ENCODE data around the gene RRP36. TPM values are rescaled to one million over a fixed set of nuclear protein-coding genes. Genes with fewer than 3 reads are reported as not detected.

The RRP36 gene
- total and polyA plus RNA-seq, 11 donors = 18.7 to 53.4 (median 32.3) TPM

DNA sequence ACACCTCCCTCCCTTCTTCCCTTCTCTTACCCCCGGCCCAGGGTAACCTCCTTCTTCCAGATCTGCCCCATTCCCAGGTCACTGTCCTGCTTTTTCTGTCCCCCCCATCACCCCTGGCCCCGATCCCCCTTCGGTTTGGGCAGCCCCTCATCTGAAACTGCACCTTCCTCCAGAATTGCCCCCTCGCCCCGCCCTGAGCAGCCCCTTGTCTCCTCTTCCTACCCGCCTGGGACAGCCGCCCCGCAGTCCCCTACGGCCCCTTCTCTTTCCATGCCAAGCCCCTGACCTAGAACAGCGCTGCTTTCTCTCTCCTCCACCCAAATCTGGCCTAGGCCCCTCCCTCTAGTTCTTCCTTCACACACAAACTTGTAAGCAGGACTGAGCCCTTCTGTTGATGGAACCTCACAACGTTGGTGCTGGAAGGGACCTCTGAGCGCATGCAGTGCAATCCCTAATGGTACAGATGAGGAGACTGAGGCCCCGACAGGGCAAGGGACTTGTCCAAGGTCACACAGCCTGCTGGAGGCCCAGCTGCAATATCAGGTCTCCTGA lies 36.4 kb upstream of the RRP36 start:
- intact Hi-C loops (cut with DNase I) = loop anchor here in 4 of 10 donors (2.0 to 10.0 kb wide), 5 partner anchors 56 to 203 kb away; partner anchors contain the start of genes CNPY3 (in 2 of the 4), BICRAL (in 1 of the 4), KLC4 (in 1 of the 4) and MRPL2 (in 1 of the 4)

DNA sequence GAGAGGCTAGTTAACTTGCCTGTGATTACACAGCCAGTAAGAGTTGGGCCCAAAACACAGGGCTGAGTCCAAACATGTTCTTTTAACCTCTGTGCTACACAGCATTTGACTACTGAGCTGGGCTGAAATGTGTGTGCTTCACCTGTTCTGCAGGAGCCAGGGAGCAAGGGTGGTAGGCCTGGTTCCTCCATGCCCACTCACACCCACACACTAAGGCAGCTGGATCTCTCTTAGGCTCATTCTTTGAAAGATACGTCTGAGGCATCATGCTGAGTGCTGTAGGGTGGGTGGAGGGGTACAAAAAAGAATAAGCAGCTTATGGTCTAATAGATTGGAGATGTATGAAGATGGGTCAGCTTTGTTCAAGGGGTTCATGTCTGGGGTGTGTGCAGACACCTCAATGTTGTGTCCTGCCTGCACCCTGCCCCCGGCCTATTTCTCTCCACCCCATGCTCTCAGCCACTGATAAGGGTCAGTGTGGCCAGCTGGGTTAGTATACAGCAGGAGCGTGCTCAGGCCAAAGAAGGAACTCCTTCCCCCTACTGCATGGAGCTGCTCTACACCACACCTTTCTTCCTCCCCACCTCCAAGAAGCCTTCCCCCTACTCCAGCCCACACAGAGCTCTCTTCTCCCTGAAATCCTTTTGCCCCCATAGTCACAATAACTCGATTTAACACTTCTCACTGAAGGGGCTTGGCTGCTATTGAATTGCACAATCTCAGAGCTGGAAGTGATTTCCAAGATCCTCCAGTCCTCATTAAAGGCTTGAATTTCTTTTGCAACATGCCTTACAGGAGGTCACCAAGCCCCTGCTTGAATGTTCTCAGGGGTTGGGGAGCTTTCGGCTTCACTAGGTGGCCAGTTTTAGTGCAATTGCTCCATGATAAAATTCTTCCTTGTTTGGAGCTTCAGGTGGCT lies 33.6 kb upstream of the RRP36 start:
- WGBS, 4 donors = 64 to 83% (median 70%) methylated on average over 5 of the region's 5 CpGs
- Histone ChIP-seq H3K27ac (no peak overlapping the region), H3K4me3 (no peak overlapping the region), H3K36me3 (peaks cover 0 to 38% (median 29%) of the 10 kb centered on the region in 9 donors), H3K9me3 (no peaks in the 10 kb centered on the region), H3K27me3 (no peaks in the 10 kb centered on the region), H3K4me1 (peaks cover 3 to 51% (median 38%) of the 10 kb centered on the region in 12 donors)
- no peak for TF ChIP-seq POLR2A (IDR thresholded peaks at IDR 0.05)
- TF ChIP-seq, protein P1, sequence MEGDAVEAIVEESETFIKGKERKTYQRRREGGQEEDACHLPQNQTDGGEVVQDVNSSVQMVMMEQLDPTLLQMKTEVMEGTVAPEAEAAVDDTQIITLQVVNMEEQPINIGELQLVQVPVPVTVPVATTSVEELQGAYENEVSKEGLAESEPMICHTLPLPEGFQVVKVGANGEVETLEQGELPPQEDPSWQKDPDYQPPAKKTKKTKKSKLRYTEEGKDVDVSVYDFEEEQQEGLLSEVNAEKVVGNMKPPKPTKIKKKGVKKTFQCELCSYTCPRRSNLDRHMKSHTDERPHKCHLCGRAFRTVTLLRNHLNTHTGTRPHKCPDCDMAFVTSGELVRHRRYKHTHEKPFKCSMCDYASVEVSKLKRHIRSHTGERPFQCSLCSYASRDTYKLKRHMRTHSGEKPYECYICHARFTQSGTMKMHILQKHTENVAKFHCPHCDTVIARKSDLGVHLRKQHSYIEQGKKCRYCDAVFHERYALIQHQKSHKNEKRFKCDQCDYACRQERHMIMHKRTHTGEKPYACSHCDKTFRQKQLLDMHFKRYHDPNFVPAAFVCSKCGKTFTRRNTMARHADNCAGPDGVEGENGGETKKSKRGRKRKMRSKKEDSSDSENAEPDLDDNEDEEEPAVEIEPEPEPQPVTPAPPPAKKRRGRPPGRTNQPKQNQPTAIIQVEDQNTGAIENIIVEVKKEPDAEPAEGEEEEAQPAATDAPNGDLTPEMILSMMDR (IDR thresholded peaks at IDR 0.05) = no peak
- ATAC-seq (no peak), DNase-seq (peak in 1 of 5 donors; percentile 16)
- intact Hi-C loops (cut with DNase I) = loop anchor here in 1 of 10 donors (10.0 kb wide), 1 partner anchor 83 kb away; no protein-coding TSS in a partner anchor

More for the DNA sequence above, 36.4 kb upstream of the RRP36 start:
- Histone ChIP-seq H3K27ac (peak overlapping the region in 11 of 12 donors; percentile 69 to 93 (median 91)), H3K4me3 (peak overlapping the region; percentile 74 to 97 (median 86)), H3K4me1 (peaks cover 3 to 54% (median 40%) of the 10 kb centered on the region in 12 donors), H3K27me3 (no peaks in the 10 kb centered on the region), H3K36me3 (peaks cover 0 to 19% (median 11%) of the 10 kb centered on the region in 9 donors), H3K9me3 (no peaks in the 10 kb centered on the region)
- peak in 1 of 4 donors; percentile 6 for ATAC-seq
- peak in 2 of 5 donors; percentile 24 to 30 for DNase-seq
- 12 to 16% (median 14%) methylated on average over 13 of the region's 13 CpGs for WGBS, 4 donors
- TF ChIP-seq, protein P1 (IDR thresholded peaks at IDR 0.05) = no peak
- TF ChIP-seq POLR2A (IDR thresholded peaks at IDR 0.05) = no peak

DNA sequence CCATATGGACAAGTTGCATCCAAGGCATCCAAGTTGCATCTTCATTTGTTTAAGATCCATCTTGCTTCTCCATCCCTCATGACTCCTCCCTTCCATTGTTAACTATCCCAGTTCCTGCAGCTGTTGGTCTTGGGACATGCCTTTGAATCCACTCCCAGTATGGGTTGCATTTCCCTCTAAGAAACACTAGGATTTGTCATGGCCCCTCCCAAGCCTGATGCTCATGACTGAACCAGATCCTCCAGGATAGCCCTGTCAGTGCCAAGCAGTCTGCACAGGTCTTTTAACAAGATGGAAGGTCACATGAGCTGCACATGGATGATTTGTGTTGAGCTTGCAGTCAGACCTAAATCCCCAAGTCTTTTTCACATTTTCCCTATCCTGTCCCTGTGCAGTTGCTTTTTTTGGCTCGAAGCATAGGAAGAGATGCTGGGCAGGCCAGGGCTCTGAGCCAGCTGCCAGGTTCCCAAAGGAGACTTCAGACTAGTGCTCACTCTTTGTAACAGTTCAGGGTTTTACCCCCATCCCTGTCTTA lies 32.9 kb upstream of the RRP36 start:
- ATAC-seq (no peak), DNase-seq (peak in 1 of 5 donors; percentile 17)
- Histone ChIP-seq H3K36me3 (peaks cover 0 to 42% (median 29%) of the 10 kb centered on the region in 9 donors), H3K4me1 (peaks cover 3 to 47% (median 37%) of the 10 kb centered on the region in 12 donors), H3K27me3 (no peaks in the 10 kb centered on the region), H3K9me3 (no peaks in the 10 kb centered on the region), H3K27ac (no peak overlapping the region), H3K4me3 (no peak overlapping the region)
- TF ChIP-seq, protein P1 (IDR thresholded peaks at IDR 0.05) = no peak
- TF ChIP-seq POLR2A (IDR thresholded peaks at IDR 0.05) = no peak
- intact Hi-C loops (cut with DNase I) = loop anchor here in 1 of 10 donors (10.0 kb wide), 1 partner anchor 84 kb away; no protein-coding TSS in a partner anchor
- WGBS, 4 donors = 7 to 19% (median 12%) methylated on average over 1 of the region's 1 CpG
